Heart right ventricle (tissue), 16 donors: ENCODE measurements around the gene SMAD7. TPM values are rescaled to one million over a fixed set of nuclear protein-coding genes. Genes with fewer than 3 reads are reported as not detected.

Experiments
- ATAC-seq, 8 donors: fragments of 200-7000 bp; cut with Tn5 transposase; one replicate each; pipeline ENCODE4 v1.9.1; 2020; ENCODE audit warnings: mild to moderate bottlenecking in 8 of 8, moderate library complexity in 8 of 8, moderate number of reproducible peaks in 1 of 8
- DNase-seq, 2 donors: peaks; one replicate each; pipeline ENCODE4 v3.0.0-alpha.2; 2020
- H3K27ac ChIP-seq, 10 donors: fragments of 200-600 bp; sonication (generic) in 2 of 10; one replicate each; pipeline versions ENCODE4 v1.5.0 to v1.8.0; 2020 to 2022; ENCODE audit warnings: mild to moderate bottlenecking in 3 of 10
- H3K27me3 ChIP-seq, 7 donors: fragments of 200-600 bp; one replicate each; pipeline ENCODE4 v1.8.0; 2021 to 2022; ENCODE audit warnings: mild to moderate bottlenecking in 2 of 7
- H3K36me3 ChIP-seq, 9 donors: fragments of 200-600 bp; sonication (generic) in 1 of 9; one replicate each; pipeline versions ENCODE4 v1.5.0 to v1.8.0; 2020 to 2022; ENCODE audit warnings: mild to moderate bottlenecking in 2 of 9
- H3K4me1 ChIP-seq, 9 donors: fragments of 200-600 bp; sonication (generic) in 1 of 9; one replicate each; pipeline versions ENCODE4 v1.5.0 to v1.8.0; 2020 to 2022; ENCODE audit warnings: mild to moderate bottlenecking in 4 of 9
- H3K4me3 ChIP-seq, 10 donors: fragments of 200-600 bp; sonication (generic) in 2 of 10; one replicate each; pipeline versions ENCODE4 v1.5.0 to v1.8.0; 2020 to 2022; ENCODE audit warnings: mild to moderate bottlenecking in 7 of 10, moderate library complexity in 2 of 10
- H3K9me3 ChIP-seq, 11 donors: fragments of 200-600 bp in 10 of 11; sonication (generic) in 2 of 11; one replicate each; pipeline versions ENCODE4 v1.5.0 to v1.8.0; 2013 to 2022; ENCODE audit warnings: mild to moderate bottlenecking in 2 of 11, control low read depth in 1 of 11, moderate library complexity in 1 of 11
- CTCF ChIP-seq, 9 donors: fragments of 200-600 bp; sonication (generic) in 2 of 9; IDR thresholded peaks; one replicate each; pipeline versions ENCODE4 v1.5.0 to v1.8.0; 2021 to 2022; ENCODE audit warnings: antibody characterized with exemption in 9 of 9, mild to moderate bottlenecking in 5 of 9, moderate library complexity in 1 of 9
- WGBS, 2 donors: extraction: QIAGEN DNeasy Blood & Tissue Kit; methylation state at CpG; one replicate each; pipeline ENCODE4 v1.1.7; 2013; ENCODE audit warnings: inconsistent platforms in 1 of 2; 5-methylcytosine and 5-hydroxymethylcytosine counted together
- intact Hi-C, 10 donors: fragments of 100-400 bp; cut with DNase I; formaldehyde crosslinking; loops; one replicate each; pipeline versions ENCODE4 v1.11.1 to v1.14.2; 2022
- polyA plus RNA-seq, 2 donors: library from polyadenylated mRNA; stranded (reverse); fragments of 200-250 nt; gene quantifications; one replicate each; pipeline ENCODE4 v1.2.3, GENCODE V29; 2013
- total RNA-seq, 10 donors: library from RNA; stranded (reverse); fragmentation: NEBNext Ultra II Directional in 3 of 10; extraction: Animal tissue kit (Norgen Biotek cat#: 25700) in 3 of 10; gene quantifications; one replicate each; pipeline versions ENCODE4 v1.2.1 to v1.2.4, GENCODE V29; 2021 to 2023
- donor health status: Arrhythmogenic right ventricular cardiomyopathy.
- donor health status: ischemic (EF 13 %, LVEDD 7.1; RV severe dilation, severe dysfunction).
- donor health status: healthy with polysubstance abuse.
- donor health status: DM: no; HTN: yes; CAD: no.
- donor health status: DM: no; HTN: no; CAD: no.
- donor health status: ischemic (EF 25% LVEDD 6.9; RV normal size, moderate dysfunction).
- donor health status: ischemic (EF 25% LVEDD 5.7; RV mildly dilated, moderate dysfunction).
- donor health status: healthy.
- donor health status: DM: yes; HTN: yes; CAD: no.
- donor health status: Ischemic cardiomyopathy.
- donor health status: ischemic (EF 35%, LVEDD 5.7; RV mildly dilated, moderate dysfunction).
- donor health status: nonischemic (EF 11% LVEDD 7.7; RV severe dilation, severe dysfunction).
- donor health status: DM: yes; HTN: yes; CAD: no.
- donor health status: PGD.
- donor health status: ischemic (EF 29% LVEDD 5.4; RV normal size, mild dysfunction).
- donor health status: nonischemic (EF 23%, LVEDD 6.1; RV moderate dilation, normal function).

The SMAD7 gene
- total and polyA plus RNA-seq, 12 donors, result 6.7 to 28.6 (median 19.2) TPM

- peak in 4 of 9 donors; percentile 22 to 39 (median 33) for TF ChIP-seq CTCF (IDR thresholded peaks at IDR 0.05)
- WGBS, 2 donors, result 0 to 1% methylated on average over 79 of the region's 79 CpGs
- Histone ChIP-seq H3K27me3 (no peaks in the 10 kb centered on the region), H3K4me3 (peak overlapping the region; percentile 68 to 96 (median 92)), H3K4me1 (peaks cover 5 to 55% (median 46%) of the 10 kb centered on the region in 9 donors), H3K36me3 (peaks cover 0 to 32% (median 0%) of the 10 kb centered on the region in 9 donors), H3K9me3 (no peaks in the 10 kb centered on the region), H3K27ac (peak overlapping the region; percentile 93 to 100 (median 98))
- DNase-seq (peak in 1 of 2 donors; percentile 45), ATAC-seq (peak in 2 of 8 donors; percentile 16 to 27)
- intact Hi-C loops, result loop anchor here in 9 of 10 donors (1.0 to 10.0 kb wide), 16 partner anchors 15 to 275 kb away; no protein-coding TSS in a partner anchor
These were observed 894 bp downstream of the SMAD7 start for GRCh38 chr18:48949606-48950535.

GRCh38 chr18:48949050-48949605 lies 1.6 kb downstream of the SMAD7 start:
- 1 to 2% methylated on average over 27 of the region's 27 CpGs for WGBS, 2 donors

GRCh38 chr18:48948112-48949049 lies 2.4 kb downstream of the SMAD7 start:
- Histone ChIP-seq H3K4me3 (peak overlapping the region; percentile 68 to 96 (median 92)), H3K4me1 (peaks cover 15 to 59% (median 54%) of the 10 kb centered on the region in 9 donors), H3K27ac (peak overlapping the region; percentile 93 to 100 (median 98)), H3K9me3 (no peaks in the 10 kb centered on the region), H3K36me3 (peaks cover 0 to 43% (median 0%) of the 10 kb centered on the region in 9 donors), H3K27me3 (no peaks in the 10 kb centered on the region)
- TF ChIP-seq CTCF (IDR thresholded peaks at IDR 0.05), result peak in 3 of 9 donors; percentile 9 to 19 (median 19)
- DNase-seq (peak in 1 of 2 donors; percentile 61), ATAC-seq (no peak)
- 1 to 2% methylated on average over 52 of the region's 52 CpGs for WGBS, 2 donors
- intact Hi-C loops, result loop anchor here in 8 of 10 donors (1.0 to 10.0 kb wide), 10 partner anchors 101 to 274 kb away; no protein-coding TSS in a partner anchor

More at GRCh38 chr18:48949050-48949605, 1.6 kb downstream of the SMAD7 start:
- intact Hi-C loops, result loop anchor here in 8 of 10 donors (1.0 to 10.0 kb wide), 10 partner anchors 102 to 274 kb away; no protein-coding TSS in a partner anchor
- H3K9me3 ChIP-seq, result no peaks in the 10 kb centered on the region
- H3K4me1 ChIP-seq, result peaks cover 11 to 55% (median 52%) of the 10 kb centered on the region in 9 donors
- DNase-seq (peak; percentile 42 to 59), ATAC-seq (no peak)
- H3K27me3 ChIP-seq, result no peaks in the 10 kb centered on the region
- peak overlapping the region; percentile 93 to 100 (median 98) for H3K27ac ChIP-seq
- H3K36me3 ChIP-seq, result peaks cover 0 to 39% (median 0%) of the 10 kb centered on the region in 9 donors
- TF ChIP-seq CTCF (IDR thresholded peaks at IDR 0.05), result no peak
- H3K4me3 ChIP-seq, result peak overlapping the region; percentile 68 to 96 (median 92)
